Caco-2 (cell line): ENCODE results near the gene VILL. TPM values are rescaled to one million over a fixed set of nuclear protein-coding genes. Genes with fewer than 3 reads are reported as not detected.

Source experiments
- BruUV-seq: library from RNA; stranded (reverse); fragments of 400-500 nt; replicated peaks from 2 replicates; lab custom pipeline; 2021; lab: Mats Ljungman, UMichigan
- CTCF ChIA-PET: fragments of 300-600 bp; sonication (Branson Sonifier 250); formaldehyde crosslinking; loops from one replicate; lab custom pipeline; 2022; ENCODE audit warnings: antibody characterized with exemption; lab: Charles Lee
- POLR2A ChIA-PET: fragments of 300-600 bp; sonication (Branson Sonifier 250); formaldehyde crosslinking; loops from one replicate; lab custom pipeline; 2022; ENCODE audit warnings: antibody characterized with exemption; lab: Charles Lee
- DNase-seq, 2 experiments: peaks; one replicate each; pipeline versions ENCODE4 v3.0.0 to v3.0.0-alpha.2; 2020 to 2022
- H3K27me3 ChIP-seq: replicated peaks from 2 replicates; pipeline ENCODE4 v1.6.0; 2011; ENCODE audit warnings: low read length; ENCODE audit not compliant: control insufficient read depth, insufficient read depth
- H3K36me3 ChIP-seq: 2 replicates; pipeline ENCODE4 v1.5.1; 2011; ENCODE audit warnings: low read length; ENCODE audit not compliant: control insufficient read depth, insufficient read depth
- H3K4me1 ChIP-seq: fragments of 250-450 bp; sonication (Bioruptor Pico); 2 replicates; pipeline ENCODE4 v1.5.1; 2020; ENCODE audit warnings: mild to moderate bottlenecking
- H3K4me3 ChIP-seq: 2 replicates; pipeline ENCODE4 v1.5.1; 2011; ENCODE audit warnings: low read depth, mild to moderate bottlenecking, control low read depth, low read length
- H3K9me3 ChIP-seq: fragments of 250-450 bp; sonication (Bioruptor Pico); 2 replicates; pipeline ENCODE4 v1.5.1; 2020; ENCODE audit warnings: mild to moderate bottlenecking, moderate library complexity
- H3K27ac Mint-ChIP-seq: one replicate; pipeline ENCODE4 v1.8.0; 2022; ENCODE audit warnings: mixed read lengths; ENCODE audit not compliant: unreplicated experiment
- H3K27me3 Mint-ChIP-seq: one replicate; pipeline ENCODE4 v1.8.0; 2022; ENCODE audit warnings: mixed read lengths; ENCODE audit not compliant: insufficient read depth, unreplicated experiment
- H3K36me3 Mint-ChIP-seq: one replicate; pipeline ENCODE4 v1.8.0; 2022; ENCODE audit warnings: mild to moderate bottlenecking, mixed read lengths; ENCODE audit not compliant: insufficient read depth, unreplicated experiment
- H3K4me1 Mint-ChIP-seq: one replicate; pipeline ENCODE4 v1.8.0; 2022; ENCODE audit warnings: low read depth, mixed read lengths; ENCODE audit not compliant: unreplicated experiment
- H3K4me3 Mint-ChIP-seq: one replicate; pipeline ENCODE4 v1.8.0; 2022; ENCODE audit warnings: mild to moderate bottlenecking, moderate library complexity, mixed read lengths; ENCODE audit not compliant: unreplicated experiment
- H3K9me3 Mint-ChIP-seq: one replicate; pipeline ENCODE4 v1.8.0; 2022; ENCODE audit warnings: mixed read lengths; ENCODE audit not compliant: unreplicated experiment
- intact Hi-C: fragments of 100-400 bp; cut with micrococcal nuclease; formaldehyde crosslinking; loops from one replicate; pipeline ENCODE4 v1.10.0; 2022; ENCODE audit not compliant: unreplicated experiment
- total RNA-seq: library from RNA; stranded (reverse); gene quantifications from 2 replicates; pipeline ENCODE4 v1.2.3, GENCODE V29; 2022
- TF ChIP-seq, protein P1 (sequence below), 2 experiments: fragments of 200-600 bp in 1 of 2; IDR thresholded peaks; 1 replicate in 1 of 2; 2 replicates in 1 of 2; pipeline versions ENCODE4 v1.5.1 to v1.8.0; 2011 to 2022; ENCODE audit warnings: antibody characterized with exemption in 1 of 2, control low read depth in 1 of 2, inconsistent platforms in 1 of 2, low read depth in 1 of 2, low read length in 1 of 2, mild to moderate bottlenecking in 1 of 2, moderate library complexity in 1 of 2; ENCODE audit not compliant: insufficient read depth in 1 of 2, severe bottlenecking in 1 of 2, unreplicated experiment in 1 of 2

Gene VILL
- total RNA-seq, 1 experiment from 2014 or later, result 11.7 TPM

DNA sequence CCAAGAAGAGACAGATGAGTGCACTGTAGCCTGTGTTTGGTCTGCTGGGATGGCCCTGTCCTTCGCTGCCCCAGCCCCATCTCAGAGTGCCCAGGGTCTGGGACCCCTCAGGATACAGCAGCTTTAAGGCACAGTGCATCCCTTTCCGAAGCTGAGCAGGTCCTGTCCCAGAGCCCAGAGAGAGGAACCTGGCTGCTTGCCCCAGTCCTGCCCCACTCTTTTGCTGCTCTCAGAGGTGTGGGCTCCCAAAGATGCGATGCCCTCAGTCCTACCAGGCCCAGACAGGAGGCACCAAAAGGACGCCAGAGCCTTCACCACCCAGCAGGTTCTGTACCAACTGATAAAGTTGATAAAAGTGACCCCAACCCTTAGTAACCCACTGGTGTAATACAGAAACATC, 30.6 kb downstream of the VILL start:
- H3K27me3 Mint-ChIP-seq, result no peaks in the 10 kb centered on the region
- Histone ChIP-seq H3K36me3 (peaks cover 1% of the 10 kb centered on the region), H3K27me3 (no peaks in the 10 kb centered on the region), H3K4me1 (peaks cover 5% of the 10 kb centered on the region; the same call in 1 of the 2 replicates), H3K9me3 (no peaks in the 10 kb centered on the region), H3K4me3 (no peak overlapping the region)
- TF ChIP-seq, protein P1, sequence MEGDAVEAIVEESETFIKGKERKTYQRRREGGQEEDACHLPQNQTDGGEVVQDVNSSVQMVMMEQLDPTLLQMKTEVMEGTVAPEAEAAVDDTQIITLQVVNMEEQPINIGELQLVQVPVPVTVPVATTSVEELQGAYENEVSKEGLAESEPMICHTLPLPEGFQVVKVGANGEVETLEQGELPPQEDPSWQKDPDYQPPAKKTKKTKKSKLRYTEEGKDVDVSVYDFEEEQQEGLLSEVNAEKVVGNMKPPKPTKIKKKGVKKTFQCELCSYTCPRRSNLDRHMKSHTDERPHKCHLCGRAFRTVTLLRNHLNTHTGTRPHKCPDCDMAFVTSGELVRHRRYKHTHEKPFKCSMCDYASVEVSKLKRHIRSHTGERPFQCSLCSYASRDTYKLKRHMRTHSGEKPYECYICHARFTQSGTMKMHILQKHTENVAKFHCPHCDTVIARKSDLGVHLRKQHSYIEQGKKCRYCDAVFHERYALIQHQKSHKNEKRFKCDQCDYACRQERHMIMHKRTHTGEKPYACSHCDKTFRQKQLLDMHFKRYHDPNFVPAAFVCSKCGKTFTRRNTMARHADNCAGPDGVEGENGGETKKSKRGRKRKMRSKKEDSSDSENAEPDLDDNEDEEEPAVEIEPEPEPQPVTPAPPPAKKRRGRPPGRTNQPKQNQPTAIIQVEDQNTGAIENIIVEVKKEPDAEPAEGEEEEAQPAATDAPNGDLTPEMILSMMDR (IDR thresholded peaks at IDR 0.05; ENCODE audit: insufficient read depth in 1 of 2, low read depth in 1 of 2, low read length in 1 of 2, severe bottlenecking in 1 of 2, unreplicated experiment in 1 of 2), result no peak
- no peak overlapping the region for H3K4me3 Mint-ChIP-seq
- no peaks in the 10 kb centered on the region for H3K9me3 Mint-ChIP-seq
- intact Hi-C loops, result no loop called here
- H3K4me1 Mint-ChIP-seq, result peaks cover 7% of the 10 kb centered on the region
- no peaks in the 10 kb centered on the region for H3K36me3 Mint-ChIP-seq
- no peak for DNase-seq
- H3K27ac Mint-ChIP-seq, result no peak overlapping the region
- ChIA-PET POLR2A (no interaction called here), CTCF (no interaction called here)
- BruUV-seq, result no TSS peak

DNA sequence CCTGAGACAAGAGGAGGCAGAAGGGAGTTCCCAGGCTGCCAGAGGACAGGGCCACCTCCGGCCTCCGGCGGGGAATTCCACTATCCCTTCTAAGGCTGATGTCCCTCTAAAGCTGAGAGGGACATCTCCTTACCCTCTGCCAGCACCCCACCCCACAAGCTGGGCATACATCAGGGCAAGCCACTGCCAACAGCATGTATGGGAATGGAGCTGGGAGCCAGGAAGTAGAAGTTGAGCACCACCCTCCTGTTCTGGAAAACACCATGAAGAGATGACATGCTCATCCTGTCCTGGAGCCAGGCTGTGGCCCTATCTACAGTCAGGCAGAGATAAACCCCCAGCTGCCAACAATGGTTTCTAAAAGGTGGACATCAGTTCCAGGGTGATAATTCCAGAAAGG, 31.7 kb downstream of the VILL start:
- DNase-seq, result no peak
- BruUV-seq, result no TSS peak
- no peak overlapping the region for H3K4me3 ChIP-seq
- Mint-ChIP-seq H3K36me3 (no peaks in the 10 kb centered on the region), H3K27ac (no peak overlapping the region), H3K9me3 (no peaks in the 10 kb centered on the region), H3K4me3 (no peak overlapping the region), H3K4me1 (peaks cover 7% of the 10 kb centered on the region), H3K27me3 (no peaks in the 10 kb centered on the region)
- CTCF ChIA-PET, result no interaction called here
- no peaks in the 10 kb centered on the region for H3K9me3 ChIP-seq
- POLR2A ChIA-PET, result no interaction called here
- TF ChIP-seq, protein P1 (IDR thresholded peaks at IDR 0.05; ENCODE audit: insufficient read depth in 1 of 2, low read depth in 1 of 2, low read length in 1 of 2, severe bottlenecking in 1 of 2, unreplicated experiment in 1 of 2), result no peak
- intact Hi-C loops, result no loop called here
- no peaks in the 10 kb centered on the region for H3K36me3 ChIP-seq
- no peaks in the 10 kb centered on the region for H3K27me3 ChIP-seq
- H3K4me1 ChIP-seq, result peaks cover 5% of the 10 kb centered on the region; the same call in 1 of the 2 replicates

- TF ChIP-seq, protein P1 (IDR thresholded peaks at IDR 0.05; ENCODE audit: insufficient read depth in 1 of 2, low read depth in 1 of 2, low read length in 1 of 2, severe bottlenecking in 1 of 2, unreplicated experiment in 1 of 2), result no peak
- no TSS peak for BruUV-seq
- POLR2A ChIA-PET, result no interaction called here
- CTCF ChIA-PET, result no interaction called here
- Mint-ChIP-seq H3K9me3 (no peaks in the 10 kb centered on the region), H3K4me1 (peaks cover 7% of the 10 kb centered on the region), H3K36me3 (no peaks in the 10 kb centered on the region), H3K27me3 (no peaks in the 10 kb centered on the region), H3K27ac (no peak overlapping the region), H3K4me3 (peak overlapping the region; percentile 91)
- peak overlapping the region; percentile 80; the same call in 1 of the 2 replicates for H3K4me3 ChIP-seq
- H3K4me1 ChIP-seq, result peaks cover 5% of the 10 kb centered on the region; the same call in 1 of the 2 replicates
- no peaks in the 10 kb centered on the region for H3K9me3 ChIP-seq
- no peaks in the 10 kb centered on the region for H3K36me3 ChIP-seq
- DNase-seq, result no peak
- intact Hi-C loops, result no loop called here
- no peaks in the 10 kb centered on the region for H3K27me3 ChIP-seq
Observed at GRCh38 chr3:38022896-38023709, 32.5 kb downstream of the VILL start.
